GM18951 (cell line): ENCODE data around the gene MSANTD1.
A peak's percentile ranks its signal among the peaks of the same experiment; 100 is the strongest.

Experiments used
- POLR2A ChIP-seq: IDR thresholded peaks from 4 replicates; pipeline ENCODE4 v1.6.1; 2011; ENCODE audit warnings: mild to moderate bottlenecking; ENCODE audit not compliant: insufficient read length, insufficient read depth; ENCODE audit errors: extremely low read depth
- in situ Hi-C: fragments of 300-500 bp; cut with MboI; formaldehyde crosslinking; loops from one replicate; pipeline ENCODE4 v1.12.0; 2022; ENCODE audit warnings: low sequenced_read_pairs, mixed read lengths, inconsistent platforms; ENCODE audit not compliant: unreplicated experiment

Gene MSANTD1

DNA sequence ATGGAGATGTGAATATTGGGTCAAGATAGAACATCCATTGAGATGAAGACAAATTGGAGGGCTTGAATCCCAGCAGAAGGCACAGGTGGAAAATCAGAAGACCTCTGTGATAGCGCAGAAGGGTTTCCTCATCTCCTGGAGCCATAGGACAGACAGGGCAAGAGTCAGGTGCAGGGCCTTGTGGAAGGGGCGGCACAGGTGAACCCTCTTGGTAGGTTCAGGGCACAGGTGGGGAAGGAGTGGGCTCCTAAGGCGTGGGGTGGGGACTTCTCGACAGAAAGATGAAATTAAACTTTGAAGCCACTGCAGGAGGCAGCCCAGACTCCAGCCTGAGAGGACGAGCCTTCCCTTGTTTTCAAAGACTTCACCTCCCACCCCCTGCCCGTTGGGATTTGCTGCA is 34.5 kb downstream of the MSANTD1 start:
- TF ChIP-seq POLR2A: no peak
- in situ Hi-C loops: no loop called here

DNA sequence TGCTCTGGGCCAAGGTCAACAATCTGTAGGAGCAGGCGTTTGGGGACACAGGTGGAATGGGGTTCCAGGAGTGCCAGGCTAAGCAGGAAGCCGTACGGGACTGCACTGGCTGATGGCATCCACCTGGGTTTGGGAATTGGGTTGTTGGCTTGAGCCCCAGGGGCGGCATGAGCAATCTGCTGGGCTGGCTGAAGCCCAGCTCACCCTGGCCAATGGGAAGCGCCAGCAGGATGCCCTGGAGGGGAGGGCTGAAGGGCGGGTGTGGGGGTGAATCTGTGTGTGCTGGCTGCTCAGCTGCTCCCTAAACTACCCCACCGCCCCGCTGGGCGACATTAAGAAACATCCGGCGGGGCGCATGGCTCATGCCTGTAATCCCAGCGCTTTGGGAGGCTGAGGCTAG is 35.0 kb downstream of the MSANTD1 start:
- in situ Hi-C loops: no loop called here
- TF ChIP-seq POLR2A: no peak

DNA sequence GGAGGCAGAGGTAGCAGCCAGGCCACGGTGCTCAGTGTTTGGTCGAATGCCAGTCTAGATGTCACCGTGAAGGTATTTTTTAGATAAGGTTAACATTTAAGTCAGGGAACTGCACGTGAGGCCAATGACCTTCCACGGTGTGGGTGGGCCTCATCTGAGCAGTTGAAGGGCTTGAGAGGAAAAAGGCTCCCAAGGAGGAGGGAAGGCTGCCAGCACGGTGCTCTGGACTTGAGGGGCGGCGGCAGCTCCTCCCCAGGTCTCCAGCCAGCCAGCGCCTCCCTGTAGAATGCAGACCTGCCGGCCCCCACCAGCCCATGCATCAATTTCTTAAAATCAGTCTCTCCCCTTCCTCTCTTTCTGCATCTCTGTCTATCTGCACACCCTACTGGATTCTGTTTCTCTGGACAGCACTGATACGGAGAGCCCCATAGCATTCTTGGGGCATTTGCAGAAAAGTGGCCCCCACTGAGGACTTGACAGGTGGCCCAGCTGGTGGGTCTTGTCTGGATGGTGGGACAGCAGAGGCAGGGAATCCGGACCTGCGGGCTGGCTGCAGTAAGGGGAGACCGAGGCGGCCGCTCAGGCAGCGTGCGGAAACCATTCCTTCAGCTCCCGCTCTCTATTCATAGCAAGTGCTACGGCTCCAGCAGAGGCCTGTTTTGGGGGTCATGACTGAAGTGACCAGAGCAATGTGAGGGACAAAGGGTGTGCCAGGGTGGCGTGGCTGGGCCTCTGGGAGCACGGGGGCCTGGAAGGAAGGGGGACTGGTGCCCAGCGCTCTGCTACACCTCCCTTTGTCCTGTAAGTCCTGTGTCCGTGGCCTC is 36.0 kb downstream of the MSANTD1 start:
- in situ Hi-C loops: no loop called here
- TF ChIP-seq POLR2A: no peak

DNA sequence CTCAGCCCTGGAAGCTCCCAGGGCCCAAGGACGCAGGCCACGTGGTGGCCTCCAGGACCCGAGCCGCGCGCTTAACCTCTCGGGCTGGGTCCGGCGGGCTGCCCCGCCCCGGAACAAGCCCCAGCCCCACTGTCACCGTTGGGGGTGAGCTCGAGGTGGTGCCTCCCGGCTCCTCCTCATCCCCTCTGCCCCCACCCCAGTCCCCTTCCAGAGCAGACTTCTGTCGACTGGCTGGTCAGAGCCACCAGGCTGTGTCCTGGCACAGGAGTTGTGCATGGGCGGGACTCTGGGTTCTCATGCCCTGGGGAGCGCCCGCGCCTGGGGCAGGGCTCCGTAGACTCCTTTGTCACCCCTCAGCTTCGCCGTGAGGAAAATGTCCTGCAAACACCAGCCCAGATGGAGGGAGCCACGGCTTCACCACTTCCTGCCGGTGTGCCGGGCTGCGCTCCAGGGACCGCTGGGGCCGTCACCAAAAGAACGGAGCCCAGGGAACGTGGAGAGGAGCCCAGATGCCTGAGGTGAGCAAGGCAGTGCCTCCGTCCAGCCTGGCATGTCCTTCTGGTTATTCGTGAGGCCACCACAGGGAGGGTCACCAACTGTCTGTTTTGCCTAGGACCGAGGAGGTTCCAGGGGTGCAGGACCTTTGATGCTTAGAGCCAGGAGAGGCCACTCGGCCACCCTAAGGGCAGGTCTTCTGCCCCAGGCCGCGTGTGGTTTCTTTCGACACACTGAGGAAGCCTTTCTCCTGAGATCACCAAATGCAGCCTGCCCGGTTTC is 36.8 kb downstream of the MSANTD1 start:
- in situ Hi-C loops: no loop called here
- peak; percentile 10 for TF ChIP-seq POLR2A

DNA sequence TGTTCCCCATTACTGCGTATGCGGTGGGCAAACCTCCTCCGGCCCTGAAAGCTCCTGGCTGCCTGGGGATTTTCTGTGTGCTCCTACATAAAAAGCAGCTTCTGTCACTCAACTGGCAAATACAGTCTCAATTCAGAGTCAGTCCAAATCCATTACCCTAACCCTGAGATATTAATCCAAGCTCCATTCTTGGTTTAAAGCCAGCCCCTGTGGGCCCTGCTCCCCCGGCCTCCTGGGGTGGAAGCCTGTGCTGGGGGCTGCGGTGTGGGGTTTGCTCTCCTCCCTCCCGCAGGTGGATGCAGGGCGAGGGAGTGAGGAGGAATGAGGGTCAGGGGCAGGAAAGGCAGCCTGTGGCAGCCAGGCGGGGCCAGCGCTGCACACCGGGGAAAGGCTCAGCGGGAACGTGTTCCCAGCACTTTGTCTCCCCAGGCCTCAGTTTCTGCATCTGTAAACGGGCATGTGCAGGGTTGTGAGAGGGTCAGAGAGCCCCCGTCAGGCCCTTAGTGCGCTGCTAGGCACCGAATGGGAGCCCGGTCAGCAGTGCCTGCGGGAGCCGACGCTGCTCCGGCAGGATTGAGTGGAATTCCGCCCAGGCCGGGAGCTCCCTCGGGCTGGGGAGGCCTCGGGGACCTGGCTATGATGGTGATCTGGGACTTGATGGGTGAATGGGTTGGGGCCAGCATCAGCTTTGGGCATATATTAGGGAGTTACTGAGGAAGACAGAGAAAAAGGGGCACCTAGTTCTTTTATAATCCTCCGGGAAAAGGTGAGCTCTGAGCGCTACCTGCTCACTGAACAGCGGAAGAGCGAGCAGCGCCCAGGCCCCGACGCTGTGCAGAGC is 37.6 kb downstream of the MSANTD1 start:
- in situ Hi-C loops: no loop called here
- no peak for TF ChIP-seq POLR2A

DNA sequence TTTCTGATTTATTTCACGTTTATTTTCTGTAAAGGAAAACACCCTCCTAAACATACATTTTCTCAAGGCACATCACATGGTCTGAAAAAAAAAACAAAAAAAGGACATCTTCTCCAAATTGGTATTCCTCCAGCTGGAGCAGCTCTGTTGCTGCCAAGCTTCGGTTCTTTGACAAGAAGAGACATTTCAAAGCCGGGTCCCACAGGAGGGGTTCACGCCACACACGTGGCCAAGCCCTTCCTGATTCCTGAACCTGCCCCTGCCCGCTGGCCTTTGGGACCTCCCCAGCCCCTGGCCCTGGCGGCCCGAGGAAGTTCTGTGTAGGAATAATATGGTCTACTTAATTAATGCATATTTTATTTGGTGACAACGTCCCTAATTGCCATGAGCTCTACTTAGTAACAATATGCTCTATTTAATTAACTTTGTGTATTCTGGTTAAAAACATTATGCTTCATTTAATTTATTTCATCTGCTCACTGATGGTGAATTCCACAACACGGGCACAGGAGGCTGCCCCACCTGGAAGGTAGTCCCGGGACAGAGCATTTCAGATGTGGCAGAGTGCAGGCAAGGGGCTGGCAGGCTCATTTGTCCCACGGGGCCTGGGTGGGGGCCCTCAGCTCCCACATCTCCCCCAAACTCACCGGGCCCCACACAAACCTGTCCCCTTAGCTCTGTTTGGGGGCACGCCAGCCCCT is 38.5 kb downstream of the MSANTD1 start:
- in situ Hi-C loops: no loop called here
- no peak for TF ChIP-seq POLR2A

DNA sequence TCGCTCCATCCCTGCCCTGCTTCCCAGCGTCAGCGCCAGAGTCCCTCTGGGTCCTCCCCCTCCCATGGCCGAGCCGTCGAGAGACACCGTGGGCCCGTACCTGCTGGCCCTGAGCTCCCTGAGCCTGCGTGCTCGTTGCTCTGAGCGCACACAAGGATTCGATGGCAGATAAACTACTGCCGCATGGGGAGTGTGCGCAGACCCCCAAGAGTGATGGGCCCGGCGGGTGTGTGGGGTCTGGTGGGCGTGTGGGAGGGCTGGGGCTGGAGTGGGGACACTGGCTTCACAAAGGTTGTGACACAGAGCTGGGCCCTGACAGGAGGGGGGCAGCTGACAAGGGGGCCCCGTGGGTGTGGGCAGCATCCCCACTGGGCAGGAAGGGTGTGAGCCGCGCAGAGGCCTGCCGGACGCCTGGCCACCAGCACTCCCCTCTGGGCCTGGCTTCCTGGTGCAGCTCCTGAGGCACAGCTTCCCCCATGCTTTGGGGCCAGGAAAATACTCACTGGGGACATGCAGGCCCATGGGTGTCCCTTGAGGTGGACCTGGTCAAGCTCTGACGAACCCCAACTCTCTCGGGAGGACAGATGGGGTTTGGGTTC is 39.1 kb downstream of the MSANTD1 start:
- in situ Hi-C loops: no loop called here
- no peak for TF ChIP-seq POLR2A

DNA sequence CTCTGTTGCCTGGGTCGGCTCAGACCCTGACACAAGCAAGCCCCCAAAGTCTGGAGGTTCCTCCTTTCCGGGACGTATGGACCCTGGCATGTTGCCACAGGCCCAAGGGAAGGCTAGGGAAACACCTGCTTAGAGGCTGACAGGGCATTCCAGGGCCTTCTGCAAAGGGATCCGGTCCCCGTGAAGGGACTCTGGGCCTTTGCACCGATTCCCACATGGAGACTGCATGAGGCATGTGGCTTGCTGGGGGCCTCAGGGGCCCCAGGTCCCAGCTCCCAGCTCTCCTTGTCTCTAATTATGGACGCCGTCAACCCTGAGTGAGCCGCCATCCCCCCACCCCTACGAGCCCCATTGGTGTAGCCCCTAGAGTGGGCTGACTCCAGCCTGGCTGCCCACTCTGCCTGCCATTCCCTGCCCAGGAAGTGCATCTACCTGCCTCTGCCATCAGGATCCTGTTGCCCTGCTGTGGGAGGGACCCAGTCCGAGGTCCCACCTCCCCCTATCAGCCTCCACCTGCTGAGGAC is 39.7 kb downstream of the MSANTD1 start:
- no peak for TF ChIP-seq POLR2A
- in situ Hi-C loops: no loop called here

DNA sequence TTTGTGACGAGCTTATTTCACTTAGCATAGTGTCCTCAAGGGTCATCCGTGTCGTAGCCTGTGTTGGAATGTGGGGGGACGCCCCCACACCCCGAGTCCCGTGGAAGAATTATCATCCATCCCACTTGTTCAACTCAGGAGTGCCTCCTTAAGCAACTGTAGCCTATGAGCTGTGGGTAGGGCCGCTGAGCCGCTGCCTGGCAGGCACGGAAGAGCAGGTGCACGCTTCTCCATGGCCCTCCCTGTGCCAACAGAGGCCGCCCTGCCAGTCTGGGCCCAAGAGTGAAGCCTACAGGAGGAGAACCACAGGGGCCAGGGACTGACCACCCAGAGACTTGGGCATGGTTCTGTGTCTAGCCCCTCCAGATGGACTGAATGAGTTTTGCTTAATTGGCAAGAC is 41.5 kb downstream of the MSANTD1 start:
- TF ChIP-seq POLR2A: no peak
- in situ Hi-C loops: no loop called here

DNA sequence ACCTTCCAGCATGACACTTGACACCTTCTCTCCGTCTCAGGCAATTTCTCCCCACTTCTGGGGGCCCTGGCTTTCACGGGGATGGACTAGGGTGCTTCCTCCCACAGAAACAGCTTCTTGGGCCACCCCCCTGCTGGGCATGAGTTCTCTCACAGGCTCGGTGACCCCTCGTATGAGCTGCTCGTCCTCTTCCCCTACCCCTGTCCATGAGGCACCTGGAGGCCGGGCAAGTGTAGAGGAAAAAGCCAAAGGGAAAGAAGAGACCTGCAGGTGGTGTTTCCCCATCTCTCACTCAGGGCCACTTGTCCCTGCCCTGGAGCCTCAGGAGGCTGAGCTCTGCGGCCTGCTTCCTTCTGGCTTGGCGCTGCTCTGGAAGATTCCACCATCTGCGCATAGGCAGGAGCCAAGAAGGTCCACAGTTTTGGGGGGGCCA is 41.9 kb downstream of the MSANTD1 start:
- no peak for TF ChIP-seq POLR2A
- in situ Hi-C loops: no loop called here

DNA sequence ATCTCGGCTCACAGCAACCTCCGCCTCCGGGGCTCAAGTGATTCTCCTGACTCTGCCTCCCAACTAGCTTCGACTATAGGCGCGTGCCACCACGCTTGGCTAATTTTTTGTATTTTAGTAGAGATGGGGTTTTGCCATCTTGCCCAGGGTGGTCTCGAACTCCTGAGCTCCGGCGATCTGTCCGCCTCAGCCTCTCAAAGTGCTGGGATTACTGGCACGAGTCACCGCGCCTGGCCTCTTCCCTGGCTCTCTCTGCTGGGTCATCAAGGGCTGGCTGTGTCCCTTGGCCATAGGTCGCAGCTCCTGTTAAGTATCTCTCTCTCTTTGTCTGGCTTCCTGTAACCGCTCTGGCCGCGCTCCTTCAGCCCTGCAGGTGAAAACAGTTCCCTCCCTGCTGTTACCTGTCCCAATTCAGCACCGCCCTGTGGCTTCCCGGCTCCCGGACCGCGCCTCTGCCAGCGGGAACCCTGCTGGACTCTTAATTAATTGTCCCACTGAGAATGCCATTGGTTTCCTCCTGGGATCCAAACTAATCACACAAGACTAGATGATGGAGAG is 42.5 kb downstream of the MSANTD1 start:
- in situ Hi-C loops: no loop called here
- TF ChIP-seq POLR2A: no peak
